ENCODE data around the gene MPDZ.
"Not testable (repeated sequence)": the region's sequence is repeated elsewhere in the genome, so short reads cannot be mapped to it uniquely, and the experiment has no call there.

MPDZ gene

GRCh38 chr9:13263511-13263910 is 16.0 kb downstream of the MPDZ start:
- no peak for DNase-seq

- DNase-seq, result no peak
These were observed 26.6 kb downstream of the MPDZ start for GRCh38 chr9:13252852-13253251.

- DNase-seq, result no peak
These were observed 35.3 kb downstream of the MPDZ start for GRCh38 chr9:13244181-13244580.

DNA sequence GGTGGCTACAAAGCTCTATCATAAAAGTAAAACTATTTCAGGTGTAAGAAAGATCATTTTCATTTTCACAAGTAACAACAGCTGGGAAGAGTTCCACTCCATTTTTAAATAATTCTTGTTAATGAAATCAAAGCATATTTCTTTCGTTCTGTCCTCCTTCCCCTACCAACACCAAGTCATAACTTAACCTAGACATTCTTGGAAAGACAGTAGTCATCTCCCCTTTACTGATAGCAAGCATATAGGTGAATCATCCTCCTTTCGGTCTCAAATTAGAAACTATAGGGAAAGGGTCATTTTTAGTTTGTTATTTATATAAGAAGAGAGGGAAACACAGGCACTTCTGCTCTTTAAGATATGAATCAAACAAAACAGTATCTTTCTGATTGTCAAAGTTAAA is 38.2 kb downstream of the MPDZ start:
- DNase-seq, result no peak

GRCh38 chr9:13239660-13240059 is 39.8 kb downstream of the MPDZ start:
- DNase-seq, result no peak

DNA sequence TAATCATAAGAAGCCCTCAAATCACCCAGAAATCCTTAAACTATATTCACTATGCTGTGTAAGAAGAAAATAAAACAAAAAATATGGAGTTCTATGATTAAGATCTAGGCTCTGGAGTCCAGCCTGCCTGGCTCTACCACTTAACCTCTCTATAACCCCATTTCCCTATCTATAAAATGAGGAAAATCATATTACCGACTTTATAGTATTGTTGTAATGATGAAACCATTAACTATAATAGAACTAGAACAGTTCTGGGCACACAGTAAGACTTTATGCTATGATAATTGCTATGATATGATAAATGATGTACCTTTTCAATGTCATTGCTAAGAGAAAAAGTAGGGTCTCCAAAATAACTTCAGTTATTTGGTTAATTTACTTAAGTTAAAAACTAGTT is 40.3 kb downstream of the MPDZ start:
- no peak for DNase-seq

DNA sequence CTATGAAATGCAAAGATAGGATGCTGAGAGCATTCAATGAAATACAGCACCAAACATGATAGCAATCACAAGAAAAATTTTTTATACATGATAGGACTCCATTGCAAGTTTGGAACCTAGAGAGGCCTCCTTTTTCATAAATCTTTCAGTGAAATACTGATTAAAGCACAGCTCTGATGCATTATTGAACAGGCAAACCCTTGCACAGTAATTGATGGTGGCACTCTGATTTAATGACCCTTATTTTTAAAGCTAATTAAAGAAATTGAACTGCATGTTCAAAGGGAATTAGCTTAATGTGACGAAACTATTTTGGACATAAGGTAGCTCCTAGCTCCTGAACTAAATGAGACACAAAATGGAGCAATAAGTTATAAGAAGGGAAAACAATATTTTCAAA is 44.6 kb downstream of the MPDZ start:
- no peak for DNase-seq

GRCh38 chr9:13228431-13228830 is 51.1 kb downstream of the MPDZ start:
- DNase-seq, result no peak

GRCh38 chr9:13224366-13224765 is 55.1 kb downstream of the MPDZ start:
- DNase-seq, result no peak

DNA sequence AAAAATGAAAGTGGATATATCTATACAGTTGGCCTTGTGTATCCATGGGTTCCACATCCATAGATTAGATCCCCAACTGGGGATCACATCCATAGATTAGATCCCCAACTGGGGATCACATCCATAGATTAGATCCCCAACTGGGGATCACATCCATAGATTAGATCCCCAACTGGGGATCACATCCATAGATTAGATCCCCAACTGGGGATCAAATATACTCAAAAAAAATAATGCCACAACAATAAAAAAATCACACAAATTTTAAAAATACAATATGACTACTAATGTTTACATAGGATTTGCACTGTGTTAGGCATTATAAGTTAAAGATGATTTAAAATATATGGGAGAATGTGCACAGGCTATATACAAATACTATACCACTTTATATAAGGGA is 56.8 kb downstream of the MPDZ start:
- DNase-seq, result not testable (repeated sequence)

DNA sequence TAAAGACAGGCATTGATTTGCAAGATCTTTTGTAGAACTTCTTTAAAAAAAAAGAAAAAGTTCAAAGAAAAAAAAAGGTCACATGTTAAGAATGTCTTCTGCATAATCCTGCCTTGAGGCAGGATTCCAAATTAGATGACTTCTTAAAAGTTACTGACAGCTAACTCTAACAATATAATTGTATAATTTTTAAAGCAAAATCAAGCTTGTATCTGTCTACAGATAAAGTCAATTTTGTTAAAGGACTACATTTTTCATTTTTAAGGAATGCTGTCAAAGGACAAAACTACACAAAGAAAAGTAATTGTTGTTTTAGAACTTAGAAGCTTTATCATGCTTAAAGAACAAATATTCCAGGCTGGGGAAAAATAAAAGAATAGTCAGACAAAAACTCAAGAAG is 57.8 kb downstream of the MPDZ start:
- no peak for DNase-seq

DNA sequence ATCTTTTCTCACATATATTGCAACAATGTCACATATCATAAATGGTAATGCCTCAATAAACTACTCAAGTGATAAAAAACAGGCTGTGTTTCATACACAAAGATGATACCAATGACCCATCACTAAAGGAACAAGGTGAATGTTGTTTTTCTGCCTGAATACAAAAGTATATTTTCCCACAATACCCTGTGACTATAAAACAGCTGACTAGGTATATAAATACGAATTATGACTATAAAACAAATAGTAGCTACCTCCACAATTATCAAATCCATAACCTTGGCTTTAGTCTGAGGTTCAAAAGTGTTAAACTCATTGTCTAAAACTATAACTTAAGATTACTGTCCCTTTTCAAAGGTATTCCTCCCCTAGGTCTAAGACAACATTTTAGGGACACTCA is 58.7 kb downstream of the MPDZ start:
- DNase-seq, result no peak

GRCh38 chr9:13215791-13216554 is 63.5 kb downstream of the MPDZ start:
- no peak for DNase-seq

DNA sequence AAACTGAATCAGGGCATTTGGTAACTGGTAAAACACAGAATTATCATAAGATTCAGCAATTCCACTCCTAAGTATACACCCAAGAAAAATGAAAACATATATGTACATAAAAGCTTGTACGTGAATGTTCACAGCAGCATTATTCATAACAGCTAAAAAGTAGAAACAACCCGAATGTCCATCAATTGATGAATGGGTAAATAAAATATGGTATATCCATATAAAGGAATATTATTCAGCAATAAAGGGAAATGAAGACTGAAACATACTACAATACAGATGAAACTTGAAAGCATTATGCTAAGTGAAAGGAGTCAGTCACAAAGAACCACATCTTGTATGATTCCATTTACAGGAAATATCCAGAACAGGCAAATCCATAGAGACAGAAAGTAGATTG is 65.5 kb downstream of the MPDZ start:
- no peak for DNase-seq

- no peak for DNase-seq
These were observed 66.2 kb downstream of the MPDZ start for GRCh38 chr9:13213337-13213736.

GRCh38 chr9:13210306-13210705 is 69.2 kb downstream of the MPDZ start:
- no peak for DNase-seq

GRCh38 chr9:13209498-13209897 is 70.0 kb downstream of the MPDZ start:
- DNase-seq, result no peak

DNA sequence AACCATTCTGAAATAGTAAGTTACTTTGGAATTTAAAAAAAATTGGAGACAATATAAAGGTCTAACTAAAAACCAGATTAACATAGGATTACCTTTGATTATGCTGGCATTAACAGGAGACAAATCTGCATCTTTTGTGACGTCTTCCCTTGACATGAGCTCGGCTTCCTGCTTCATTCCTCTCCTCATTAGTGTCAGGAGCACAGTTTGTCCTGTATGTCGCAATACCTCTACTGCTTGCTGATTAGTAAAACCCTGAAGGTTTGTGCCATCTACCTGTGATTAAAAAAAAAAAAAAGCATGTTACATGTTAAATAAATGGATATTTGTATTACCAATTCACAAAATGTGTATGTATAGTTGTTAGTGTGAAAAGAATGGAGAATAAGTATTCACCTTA is 73.7 kb downstream of the MPDZ start:
- no peak for DNase-seq

DNA sequence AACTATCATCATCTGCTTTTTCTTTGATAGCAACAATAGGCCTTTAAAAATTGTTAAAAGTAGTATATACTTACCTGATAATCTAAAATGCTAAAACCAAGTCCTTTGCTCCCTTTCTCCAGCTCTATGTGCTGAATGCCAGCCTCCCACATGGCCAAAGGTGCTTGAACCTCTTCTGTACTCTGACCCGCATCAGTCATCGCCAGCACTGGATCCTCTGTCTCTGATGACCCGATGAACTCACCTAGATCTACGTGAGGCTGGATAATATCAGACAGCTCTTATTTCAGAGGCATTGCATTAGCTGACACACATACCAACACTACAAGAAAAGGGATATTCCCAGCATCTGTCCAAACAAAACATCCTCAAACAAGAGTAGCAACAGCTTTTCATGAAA is 89.5 kb downstream of the MPDZ start:
- DNase-seq, result no peak

GRCh38 chr9:13189362-13189761 is 90.1 kb downstream of the MPDZ start:
- DNase-seq, result no peak

DNA sequence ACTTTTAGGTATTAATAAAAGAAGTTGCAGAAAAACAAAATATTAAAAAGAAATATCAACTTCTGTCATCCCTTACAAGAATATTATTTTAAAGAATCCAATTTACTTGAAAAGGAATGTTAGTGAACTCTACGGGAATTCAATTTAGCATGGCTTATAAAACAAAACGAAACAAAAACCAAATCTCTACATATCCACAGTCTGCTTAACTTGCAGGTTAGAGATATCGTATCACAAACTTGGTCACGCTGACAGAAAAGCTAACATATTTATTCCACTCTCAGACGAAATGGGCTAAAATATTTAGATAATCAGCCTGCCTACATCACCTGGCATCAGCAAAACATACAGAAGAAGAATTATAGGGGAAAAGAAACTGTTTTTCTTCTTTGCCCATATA is 92.7 kb downstream of the MPDZ start:
- no peak for DNase-seq

DNA sequence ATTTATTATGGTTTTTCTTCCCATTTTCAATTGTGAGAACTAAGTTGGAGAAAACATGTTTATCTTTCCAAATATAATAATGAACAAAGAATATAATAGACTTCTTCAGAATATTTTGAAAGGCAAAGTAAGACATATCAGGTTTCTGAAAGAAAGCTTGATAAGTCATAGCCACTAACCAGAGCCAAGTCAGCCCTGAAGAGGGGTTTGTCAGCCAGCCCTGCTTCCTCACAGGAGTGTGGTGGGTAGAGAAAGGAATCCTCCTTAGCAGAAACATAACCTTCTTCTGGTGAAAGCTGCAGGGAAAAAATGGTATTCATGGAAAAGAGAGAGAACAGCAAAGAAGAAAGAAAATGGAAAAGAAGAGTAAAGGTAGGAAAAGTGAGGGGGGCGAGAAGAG is 93.4 kb downstream of the MPDZ start:
- no peak for DNase-seq

GRCh38 chr9:13181652-13182051 is 97.8 kb downstream of the MPDZ start:
- DNase-seq, result no peak

GRCh38 chr9:13179257-13179656 is 100.2 kb downstream of the MPDZ start:
- no peak for DNase-seq

DNA sequence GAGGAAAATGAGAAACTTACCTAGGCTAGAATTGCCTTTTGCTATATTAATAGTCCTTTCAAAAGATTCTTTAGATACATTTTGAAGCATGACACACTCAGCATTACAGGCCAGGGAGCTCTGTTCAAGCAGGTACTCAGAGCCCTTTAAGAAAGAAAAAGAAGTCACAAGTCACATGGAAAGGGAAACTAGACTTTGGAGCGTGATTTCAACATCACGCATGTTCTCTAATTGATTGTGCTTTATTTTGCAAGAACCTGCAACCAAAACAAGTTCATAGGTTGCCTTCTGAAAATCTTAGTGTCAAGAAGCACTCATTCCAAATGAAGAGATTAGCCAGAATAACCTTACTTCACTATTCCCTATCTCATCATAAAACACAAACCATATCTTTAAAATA is 103.8 kb downstream of the MPDZ start:
- no peak for DNase-seq
